PC-9 (cell line): ENCODE results near the gene PPL.

Experiments used
- CTCF ChIP-seq: fragments of 200-600 bp; sonication (generic); conservative IDR thresholded peaks from 2 replicates; pipeline ENCODE4 v1.6.1; 2017; ENCODE audit warnings: mixed run types, antibody characterized with exemption, mild to moderate bottlenecking, moderate library complexity
- EZH2 ChIP-seq: fragments of 200-600 bp; sonication (generic); IDR thresholded peaks from 2 replicates; pipeline ENCODE4 v1.8.0; 2017; ENCODE audit warnings: antibody characterized with exemption, low read depth

DNA sequence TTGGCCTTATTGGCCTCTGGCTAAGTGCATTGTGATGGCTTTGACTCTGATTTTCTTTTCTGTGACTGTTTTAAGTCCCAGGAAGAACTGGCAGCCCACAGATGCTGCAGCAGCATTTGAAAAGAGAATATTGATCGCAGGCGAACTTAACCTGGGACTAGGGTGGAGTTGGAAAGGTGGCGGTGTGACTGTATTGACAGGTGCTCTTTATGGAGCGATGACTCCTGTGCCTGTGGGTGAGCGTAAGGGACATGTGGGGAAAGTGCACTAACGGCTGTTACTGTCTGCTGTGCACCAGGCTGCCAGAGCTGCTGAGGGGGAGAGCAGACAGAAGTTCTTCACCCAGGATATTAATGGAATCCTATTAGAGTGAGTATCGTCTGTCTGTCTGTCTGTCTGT, 68.4 kb downstream of the PPL start:
- no peak for TF ChIP-seq CTCF
- no peak for TF ChIP-seq EZH2
